RWPE2 (cell line): ENCODE results near the gene PRPF18.

Source experiments
- ATAC-seq: fragments of 200-7000 bp; cut with Tn5 transposase; 3 replicates; pipeline ENCODE4 v1.9.1; 2021; ENCODE audit warnings: low read depth
- DNase-seq: peaks from one replicate; pipeline ENCODE4 v3.0.0-alpha.2; 2020; ENCODE audit warnings: low spot score
- H3K27ac ChIP-seq: fragments of 450-650 bp; 2 replicates; pipeline ENCODE4 v1.5.1; 2017; ENCODE audit warnings: mild to moderate bottlenecking; ENCODE audit not compliant: poor library complexity, severe bottlenecking
- H3K27me3 ChIP-seq: fragments of 250-450 bp; sonication (Bioruptor Pico); 2 replicates; pipeline ENCODE4 v1.5.1; 2021; ENCODE audit warnings: mild to moderate bottlenecking, moderate library complexity; ENCODE audit not compliant: insufficient read depth, poor library complexity, severe bottlenecking
- H3K36me3 ChIP-seq: fragments of 250-450 bp; sonication (Bioruptor Pico); 2 replicates; pipeline ENCODE4 v1.5.1; 2020; ENCODE audit warnings: low read depth, mild to moderate bottlenecking, moderate library complexity
- H3K4me1 ChIP-seq: fragments of 250-450 bp; sonication (Bioruptor Pico); 2 replicates; pipeline ENCODE4 v1.5.1; 2021; ENCODE audit warnings: mild to moderate bottlenecking, moderate library complexity; ENCODE audit not compliant: insufficient read depth, poor library complexity, severe bottlenecking
- H3K4me3 ChIP-seq: fragments of 250-450 bp; sonication (Bioruptor Pico); 2 replicates; pipeline ENCODE4 v1.5.1; 2021; ENCODE audit warnings: mild to moderate bottlenecking, moderate library complexity; ENCODE audit not compliant: severe bottlenecking
- H3K9me3 ChIP-seq: fragments of 250-450 bp; sonication (Bioruptor Pico); 2 replicates; pipeline ENCODE4 v1.5.1; 2021; ENCODE audit warnings: mild to moderate bottlenecking, moderate library complexity; ENCODE audit not compliant: severe bottlenecking
- TF ChIP-seq, protein P1 (sequence below): fragments of 450-650 bp; IDR thresholded peaks from one replicate; pipeline ENCODE4 v1.5.1; 2017; ENCODE audit warnings: mild to moderate bottlenecking, moderate library complexity; ENCODE audit not compliant: poor library complexity, severe bottlenecking

PRPF18 gene

GRCh38 chr10:13674645-13675588 lies 88.2 kb downstream of the PRPF18 start:
- no peak overlapping the region for H3K4me3 ChIP-seq
- ATAC-seq = no peak
- no peak overlapping the region for H3K27ac ChIP-seq
- H3K27me3 ChIP-seq = no peaks in the 10 kb centered on the region
- no peaks in the 10 kb centered on the region for H3K36me3 ChIP-seq
- H3K4me1 ChIP-seq = no peaks in the 10 kb centered on the region
- no peaks in the 10 kb centered on the region for H3K9me3 ChIP-seq
- TF ChIP-seq, protein P1, sequence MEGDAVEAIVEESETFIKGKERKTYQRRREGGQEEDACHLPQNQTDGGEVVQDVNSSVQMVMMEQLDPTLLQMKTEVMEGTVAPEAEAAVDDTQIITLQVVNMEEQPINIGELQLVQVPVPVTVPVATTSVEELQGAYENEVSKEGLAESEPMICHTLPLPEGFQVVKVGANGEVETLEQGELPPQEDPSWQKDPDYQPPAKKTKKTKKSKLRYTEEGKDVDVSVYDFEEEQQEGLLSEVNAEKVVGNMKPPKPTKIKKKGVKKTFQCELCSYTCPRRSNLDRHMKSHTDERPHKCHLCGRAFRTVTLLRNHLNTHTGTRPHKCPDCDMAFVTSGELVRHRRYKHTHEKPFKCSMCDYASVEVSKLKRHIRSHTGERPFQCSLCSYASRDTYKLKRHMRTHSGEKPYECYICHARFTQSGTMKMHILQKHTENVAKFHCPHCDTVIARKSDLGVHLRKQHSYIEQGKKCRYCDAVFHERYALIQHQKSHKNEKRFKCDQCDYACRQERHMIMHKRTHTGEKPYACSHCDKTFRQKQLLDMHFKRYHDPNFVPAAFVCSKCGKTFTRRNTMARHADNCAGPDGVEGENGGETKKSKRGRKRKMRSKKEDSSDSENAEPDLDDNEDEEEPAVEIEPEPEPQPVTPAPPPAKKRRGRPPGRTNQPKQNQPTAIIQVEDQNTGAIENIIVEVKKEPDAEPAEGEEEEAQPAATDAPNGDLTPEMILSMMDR = no peak
- DNase-seq = no peak

- Histone ChIP-seq H3K4me1 (no peaks in the 10 kb centered on the region), H3K36me3 (no peaks in the 10 kb centered on the region), H3K27ac (no peak overlapping the region), H3K27me3 (no peaks in the 10 kb centered on the region), H3K9me3 (no peaks in the 10 kb centered on the region), H3K4me3 (no peak overlapping the region)
- DNase-seq (no peak), ATAC-seq (no peak)
- TF ChIP-seq, protein P1 = no peak
Measured at GRCh38 chr10:13678101-13678843, 91.5 kb downstream of the PRPF18 start.
